ENCODE data around the gene LSS.

Gene LSS

DNA sequence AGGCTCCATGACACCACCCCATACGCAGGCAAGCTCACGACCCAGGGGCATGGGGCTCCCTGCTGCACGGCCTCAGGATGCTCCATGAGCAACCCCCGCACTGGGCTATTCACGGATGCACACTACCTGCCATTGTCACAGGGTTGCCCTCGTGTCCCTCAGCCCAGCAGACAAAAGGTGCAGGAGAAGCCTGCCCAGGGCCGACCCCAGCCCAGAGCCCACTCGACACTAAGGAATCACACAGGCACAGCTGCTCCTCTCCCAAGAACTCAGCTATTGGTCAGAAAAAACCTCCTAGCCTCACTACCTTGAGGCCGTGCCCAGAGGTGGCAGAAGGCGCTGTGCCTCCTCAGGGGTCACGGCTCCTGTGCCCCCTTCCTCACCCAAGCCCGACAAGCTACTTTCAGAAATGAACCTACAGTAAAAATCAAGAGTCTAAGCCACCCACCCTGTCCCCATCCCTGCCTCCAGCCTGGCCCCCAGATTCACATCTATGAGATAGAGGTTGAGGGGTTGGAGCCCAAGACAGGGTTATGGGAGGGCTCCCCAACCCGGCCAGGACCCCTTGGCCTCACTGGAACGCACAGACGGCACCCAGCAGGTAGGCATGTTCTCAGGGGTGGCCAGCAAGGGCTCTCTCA, 38.0 kb downstream of the LSS start:
- H3K27me3 ChIP-seq (replicated peaks): no peaks in the 10 kb centered on the region
- H3K27ac ChIP-seq: no peak overlapping the region
- in situ Hi-C loops (cut with HindIII; ENCODE audit: low pct_ligation_motif_present, low sequenced_read_pairs): no loop called here
- H3K36me3 ChIP-seq (replicated peaks): peaks cover 37% of the 10 kb centered on the region
- DNase-seq: no peak
- H3K4me3 ChIP-seq (ENCODE audit: low read depth, low read length): no peak overlapping the region
- TF ChIP-seq, protein P1, sequence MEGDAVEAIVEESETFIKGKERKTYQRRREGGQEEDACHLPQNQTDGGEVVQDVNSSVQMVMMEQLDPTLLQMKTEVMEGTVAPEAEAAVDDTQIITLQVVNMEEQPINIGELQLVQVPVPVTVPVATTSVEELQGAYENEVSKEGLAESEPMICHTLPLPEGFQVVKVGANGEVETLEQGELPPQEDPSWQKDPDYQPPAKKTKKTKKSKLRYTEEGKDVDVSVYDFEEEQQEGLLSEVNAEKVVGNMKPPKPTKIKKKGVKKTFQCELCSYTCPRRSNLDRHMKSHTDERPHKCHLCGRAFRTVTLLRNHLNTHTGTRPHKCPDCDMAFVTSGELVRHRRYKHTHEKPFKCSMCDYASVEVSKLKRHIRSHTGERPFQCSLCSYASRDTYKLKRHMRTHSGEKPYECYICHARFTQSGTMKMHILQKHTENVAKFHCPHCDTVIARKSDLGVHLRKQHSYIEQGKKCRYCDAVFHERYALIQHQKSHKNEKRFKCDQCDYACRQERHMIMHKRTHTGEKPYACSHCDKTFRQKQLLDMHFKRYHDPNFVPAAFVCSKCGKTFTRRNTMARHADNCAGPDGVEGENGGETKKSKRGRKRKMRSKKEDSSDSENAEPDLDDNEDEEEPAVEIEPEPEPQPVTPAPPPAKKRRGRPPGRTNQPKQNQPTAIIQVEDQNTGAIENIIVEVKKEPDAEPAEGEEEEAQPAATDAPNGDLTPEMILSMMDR (IDR thresholded peaks at IDR 0.05; ENCODE audit: low read depth, low read length, missing control alignments): no peak

DNA sequence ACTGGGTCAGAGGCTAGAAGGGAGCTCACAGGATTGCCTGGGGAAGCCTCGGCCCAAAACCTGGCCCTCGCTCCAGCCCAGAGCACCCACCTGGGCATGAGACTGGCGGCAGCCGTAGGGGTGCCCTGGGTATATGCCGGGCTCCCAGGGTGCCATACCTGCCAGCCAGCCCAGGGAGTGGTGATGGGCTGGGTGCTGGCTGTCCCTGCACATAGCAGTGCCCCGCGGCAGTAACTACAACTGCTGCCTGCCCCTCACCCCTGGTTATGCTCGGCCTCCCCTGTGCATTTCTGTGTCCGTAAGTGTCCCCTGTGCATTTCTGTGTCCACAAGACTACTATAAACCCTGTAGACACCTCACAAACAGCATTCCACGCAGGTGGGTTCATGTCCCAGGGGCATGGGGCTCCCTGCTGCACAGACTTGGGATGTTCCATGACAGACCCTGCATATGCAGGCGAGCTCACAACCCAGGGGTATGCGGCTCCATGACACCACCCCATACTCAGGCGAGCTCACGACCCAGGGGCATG, 38.5 kb downstream of the LSS start:
- in situ Hi-C loops (cut with HindIII; ENCODE audit: low pct_ligation_motif_present, low sequenced_read_pairs): no loop called here
- DNase-seq: no peak
- H3K27ac ChIP-seq: no peak overlapping the region
- peaks cover 31% of the 10 kb centered on the region for H3K36me3 ChIP-seq (replicated peaks)
- H3K27me3 ChIP-seq (replicated peaks): no peaks in the 10 kb centered on the region
- TF ChIP-seq, protein P1 (IDR thresholded peaks at IDR 0.05; ENCODE audit: low read depth, low read length, missing control alignments): no peak
- no peak overlapping the region for H3K4me3 ChIP-seq (ENCODE audit: low read depth, low read length)

DNA sequence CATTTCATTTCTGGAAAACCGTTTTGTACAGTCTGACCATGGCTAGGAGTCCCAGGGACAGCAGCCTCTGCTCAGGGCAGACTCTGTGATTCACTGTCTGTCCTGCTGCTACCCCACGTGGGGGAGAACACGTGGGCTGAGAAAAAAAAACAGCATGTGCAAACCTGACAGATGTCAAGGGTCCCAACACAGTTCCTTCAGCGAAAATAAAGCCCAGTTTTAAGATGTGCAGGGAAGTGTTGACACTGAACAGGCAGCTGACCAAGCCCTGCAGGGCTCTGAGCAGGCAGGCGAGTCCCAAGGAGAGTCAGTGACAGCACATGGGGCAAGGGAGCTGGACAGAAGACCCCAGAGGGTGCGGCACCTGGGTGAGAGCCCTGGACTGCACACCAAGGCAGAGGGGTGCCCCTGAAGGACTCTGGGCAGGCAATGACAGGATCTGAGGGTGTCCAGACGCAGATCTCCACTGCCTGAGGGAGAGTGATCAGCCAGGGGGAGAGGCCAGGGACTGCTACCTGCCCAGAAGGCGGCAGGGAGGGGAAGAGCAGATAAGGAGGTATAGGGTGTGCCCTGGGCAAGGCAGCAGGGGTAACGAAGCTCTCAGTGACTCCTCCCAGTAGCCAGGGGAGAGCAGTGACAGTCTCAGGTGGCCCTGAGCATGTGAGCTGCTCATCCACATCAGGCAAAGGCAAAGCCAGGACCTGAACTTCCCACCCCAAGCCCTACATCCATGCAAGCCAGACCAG, 39.2 kb downstream of the LSS start:
- no peak overlapping the region for H3K4me3 ChIP-seq (ENCODE audit: low read depth, low read length)
- TF ChIP-seq, protein P1 (IDR thresholded peaks at IDR 0.05; ENCODE audit: low read depth, low read length, missing control alignments): no peak
- peak; percentile 73 for DNase-seq
- in situ Hi-C loops (cut with HindIII; ENCODE audit: low pct_ligation_motif_present, low sequenced_read_pairs): no loop called here
- H3K27ac ChIP-seq: peak overlapping the region; percentile 32
- no peaks in the 10 kb centered on the region for H3K27me3 ChIP-seq (replicated peaks)
- H3K36me3 ChIP-seq (replicated peaks): peaks cover 25% of the 10 kb centered on the region

DNA sequence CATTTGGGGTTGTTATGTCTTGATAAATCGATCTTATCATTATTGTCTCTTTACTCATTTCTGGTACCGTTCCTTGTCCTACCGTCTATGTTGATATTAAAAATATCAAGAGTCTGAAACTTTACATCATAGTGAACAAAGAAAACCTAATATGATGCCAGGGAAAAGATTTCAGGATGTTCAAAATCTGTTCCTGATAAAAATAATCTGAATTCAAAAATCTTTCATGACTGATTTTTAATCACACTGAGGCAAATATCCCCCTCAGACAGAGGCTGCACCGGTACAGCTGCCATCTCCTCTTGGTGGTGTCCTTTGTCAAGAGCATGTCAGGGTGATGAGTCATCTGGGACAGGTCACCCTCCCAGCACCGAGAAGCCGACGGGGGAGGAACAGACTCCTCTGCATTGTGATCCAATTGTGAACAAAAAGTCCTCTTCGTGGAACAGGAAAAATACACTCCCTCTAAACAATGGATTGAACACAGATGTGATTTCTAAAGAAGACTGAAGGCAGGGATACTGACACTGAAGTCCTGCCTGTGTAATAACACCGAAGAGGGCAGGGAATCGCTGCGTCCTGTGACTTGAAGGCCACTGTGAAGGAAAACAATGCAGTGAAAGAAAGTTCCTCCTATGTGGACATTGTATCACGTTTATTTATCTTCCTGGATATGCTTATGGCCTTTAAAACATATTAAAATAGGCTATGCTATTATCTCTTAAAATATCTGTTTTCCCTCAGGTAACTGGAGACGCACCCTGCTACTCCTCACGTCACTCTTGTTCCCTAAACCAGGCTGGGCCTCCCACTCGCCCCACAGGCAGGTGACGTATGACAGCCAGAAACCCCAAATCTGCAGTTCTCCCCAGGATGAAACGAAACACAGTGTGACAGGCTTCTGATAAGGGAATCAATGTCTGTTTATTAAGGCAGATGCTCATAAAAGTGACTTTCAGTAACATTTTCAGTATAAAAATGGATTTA, 40.1 kb downstream of the LSS start:
- peaks cover 18% of the 10 kb centered on the region for H3K36me3 ChIP-seq (replicated peaks)
- peak; percentile 52 for DNase-seq
- TF ChIP-seq, protein P1 (IDR thresholded peaks at IDR 0.05; ENCODE audit: low read depth, low read length, missing control alignments): no peak
- in situ Hi-C loops (cut with HindIII; ENCODE audit: low pct_ligation_motif_present, low sequenced_read_pairs): no loop called here
- H3K27ac ChIP-seq: peak overlapping the region; percentile 32
- H3K4me3 ChIP-seq (ENCODE audit: low read depth, low read length): no peak overlapping the region
- H3K27me3 ChIP-seq (replicated peaks): no peaks in the 10 kb centered on the region

DNA sequence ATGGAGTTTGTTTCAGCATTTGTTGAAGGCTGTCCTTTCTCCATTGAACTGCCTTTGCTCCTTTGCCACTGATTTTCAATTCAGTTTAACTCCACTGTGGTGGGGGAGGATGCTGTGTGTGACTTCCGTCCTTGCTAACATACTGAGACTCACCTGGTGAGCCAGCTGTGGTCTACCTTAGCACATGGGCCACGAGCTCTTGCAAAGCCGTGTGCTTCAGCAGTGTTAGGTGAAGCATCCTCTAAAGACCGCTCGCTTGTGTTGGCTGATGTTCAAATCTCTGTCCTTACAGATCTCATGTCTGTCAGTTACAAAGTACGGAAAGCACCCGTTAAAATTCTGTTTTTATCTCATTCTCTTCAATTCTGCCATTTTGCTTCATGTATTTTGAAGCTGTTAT, 40.8 kb downstream of the LSS start:
- TF ChIP-seq, protein P1 (IDR thresholded peaks at IDR 0.05; ENCODE audit: low read depth, low read length, missing control alignments): no peak
- in situ Hi-C loops (cut with HindIII; ENCODE audit: low pct_ligation_motif_present, low sequenced_read_pairs): no loop called here
- no peak overlapping the region for H3K27ac ChIP-seq
- H3K36me3 ChIP-seq (replicated peaks): peaks cover 18% of the 10 kb centered on the region
- no peaks in the 10 kb centered on the region for H3K27me3 ChIP-seq (replicated peaks)
- DNase-seq: no peak
- H3K4me3 ChIP-seq (ENCODE audit: low read depth, low read length): no peak overlapping the region
